ENCODE measurements around the gene AMPD3.

Gene AMPD3

DNA sequence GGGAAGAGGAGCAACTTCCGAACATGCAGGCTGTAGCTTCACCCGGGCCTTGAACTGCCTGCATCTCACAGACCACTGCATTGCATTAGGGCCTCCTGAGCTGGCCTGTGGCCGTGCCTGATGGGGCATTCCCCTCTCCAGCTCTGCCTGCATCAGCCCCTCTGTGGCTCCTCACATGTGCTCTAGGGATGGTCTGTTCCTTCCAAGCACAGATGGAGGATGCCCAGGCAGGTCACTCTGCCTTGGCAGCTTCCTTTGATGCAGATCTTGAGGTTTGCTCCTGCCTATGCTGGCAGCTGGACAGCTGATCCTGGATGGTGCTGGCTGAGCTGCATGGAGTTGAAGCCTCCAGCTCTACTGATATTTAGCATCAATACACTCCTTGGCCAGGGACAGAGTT is 28.5 kb downstream of the AMPD3 start:
- TF ChIP-seq, protein P1, sequence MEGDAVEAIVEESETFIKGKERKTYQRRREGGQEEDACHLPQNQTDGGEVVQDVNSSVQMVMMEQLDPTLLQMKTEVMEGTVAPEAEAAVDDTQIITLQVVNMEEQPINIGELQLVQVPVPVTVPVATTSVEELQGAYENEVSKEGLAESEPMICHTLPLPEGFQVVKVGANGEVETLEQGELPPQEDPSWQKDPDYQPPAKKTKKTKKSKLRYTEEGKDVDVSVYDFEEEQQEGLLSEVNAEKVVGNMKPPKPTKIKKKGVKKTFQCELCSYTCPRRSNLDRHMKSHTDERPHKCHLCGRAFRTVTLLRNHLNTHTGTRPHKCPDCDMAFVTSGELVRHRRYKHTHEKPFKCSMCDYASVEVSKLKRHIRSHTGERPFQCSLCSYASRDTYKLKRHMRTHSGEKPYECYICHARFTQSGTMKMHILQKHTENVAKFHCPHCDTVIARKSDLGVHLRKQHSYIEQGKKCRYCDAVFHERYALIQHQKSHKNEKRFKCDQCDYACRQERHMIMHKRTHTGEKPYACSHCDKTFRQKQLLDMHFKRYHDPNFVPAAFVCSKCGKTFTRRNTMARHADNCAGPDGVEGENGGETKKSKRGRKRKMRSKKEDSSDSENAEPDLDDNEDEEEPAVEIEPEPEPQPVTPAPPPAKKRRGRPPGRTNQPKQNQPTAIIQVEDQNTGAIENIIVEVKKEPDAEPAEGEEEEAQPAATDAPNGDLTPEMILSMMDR (IDR thresholded peaks at IDR 0.05; ENCODE audit: low read depth, low read length), result no peak
- no peak overlapping the region for H3K4me3 ChIP-seq (ENCODE audit: low read depth, low read length)

DNA sequence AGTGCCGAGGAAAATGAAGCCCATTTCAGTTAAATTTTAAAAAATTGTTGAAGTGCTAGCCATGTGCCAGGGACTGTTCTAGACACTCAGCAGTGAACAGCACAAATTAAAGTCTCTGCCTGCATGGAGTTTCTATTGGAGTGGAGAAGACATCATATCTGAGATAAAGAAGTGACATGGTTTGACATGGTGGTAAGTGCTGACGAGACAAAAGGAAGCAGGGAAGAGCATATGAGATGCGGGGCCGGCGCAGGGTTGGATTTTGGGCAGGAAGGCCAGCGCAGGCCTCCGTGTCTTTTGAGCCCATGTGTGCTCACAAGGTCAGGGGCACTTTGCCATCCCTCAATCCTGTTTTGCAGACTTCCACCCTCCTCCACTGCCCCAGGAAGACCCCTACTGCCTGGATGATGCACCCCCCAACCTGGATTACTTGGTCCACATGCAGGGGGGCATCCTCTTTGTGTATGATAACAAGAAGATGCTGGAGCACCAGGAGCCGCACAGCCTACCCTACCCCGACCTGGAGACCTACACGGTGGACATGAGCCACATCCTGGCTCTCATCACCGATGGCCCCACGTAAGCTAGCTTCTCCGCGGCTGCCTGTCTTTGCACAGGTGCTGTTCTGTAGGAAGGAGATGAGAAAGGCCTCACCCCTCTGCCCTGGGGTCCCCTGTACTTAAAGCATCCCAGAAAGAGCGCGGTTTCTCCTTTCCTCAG is 29.6 kb downstream of the AMPD3 start:
- no peak overlapping the region for H3K4me3 ChIP-seq (ENCODE audit: low read depth, low read length)
- TF ChIP-seq, protein P1 (IDR thresholded peaks at IDR 0.05; ENCODE audit: low read depth, low read length), result no peak

DNA sequence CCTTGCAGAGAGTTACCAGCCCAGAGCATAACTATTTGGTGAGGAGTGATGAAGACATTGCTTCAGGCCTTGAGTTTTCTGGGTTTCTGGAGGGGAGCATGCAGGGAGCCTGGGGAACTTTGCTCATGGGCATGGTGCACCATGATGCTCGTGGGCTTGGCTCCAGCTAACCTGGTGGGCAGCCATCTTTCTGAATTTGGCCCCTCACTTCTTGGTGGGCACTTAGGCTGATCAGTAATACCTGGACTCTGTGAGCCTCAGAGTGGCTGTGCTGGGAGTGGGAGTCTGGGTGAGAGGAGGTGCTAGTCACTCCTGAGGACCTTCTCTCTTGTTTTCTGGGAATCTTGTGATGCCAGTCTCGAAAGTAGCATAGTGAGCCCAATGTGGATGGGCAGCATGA is 30.6 kb downstream of the AMPD3 start:
- TF ChIP-seq, protein P1 (IDR thresholded peaks at IDR 0.05; ENCODE audit: low read depth, low read length), result no peak
- H3K4me3 ChIP-seq (ENCODE audit: low read depth, low read length), result no peak overlapping the region

DNA sequence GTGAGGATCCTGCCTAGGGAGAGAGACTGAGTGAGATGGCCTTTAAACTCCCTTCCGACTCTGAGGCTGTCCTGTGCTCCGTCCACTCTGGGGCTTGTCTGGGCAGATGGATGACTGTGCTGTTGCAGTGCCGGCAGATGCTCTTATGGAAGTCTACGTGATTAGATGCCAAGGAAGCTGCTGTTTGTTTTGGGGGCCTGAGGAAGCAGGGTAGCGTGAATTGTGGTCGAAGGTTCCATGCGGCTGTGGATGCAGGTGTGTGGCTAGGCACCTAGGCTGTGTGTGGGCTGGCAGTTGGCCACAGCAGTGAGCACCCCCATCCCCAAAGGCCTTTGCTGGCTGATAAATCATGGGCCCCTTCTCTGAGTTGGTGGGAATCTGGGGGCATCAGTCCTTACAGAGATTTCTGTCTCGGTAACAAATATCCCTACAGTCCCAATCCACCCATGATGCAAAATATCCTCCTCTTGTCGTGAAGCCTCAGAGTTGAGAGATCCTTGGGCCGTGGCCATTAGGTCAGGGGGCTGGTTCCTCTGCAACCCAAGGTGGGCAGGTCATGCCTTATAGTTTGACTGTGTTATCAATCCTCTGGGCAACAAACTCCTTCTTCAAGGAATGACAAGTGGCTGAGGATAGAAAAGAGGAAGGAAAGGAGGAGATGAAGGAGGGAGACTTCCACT is 31.2 kb downstream of the AMPD3 start:
- no peak overlapping the region for H3K4me3 ChIP-seq (ENCODE audit: low read depth, low read length)
- TF ChIP-seq, protein P1 (IDR thresholded peaks at IDR 0.05; ENCODE audit: low read depth, low read length), result no peak

DNA sequence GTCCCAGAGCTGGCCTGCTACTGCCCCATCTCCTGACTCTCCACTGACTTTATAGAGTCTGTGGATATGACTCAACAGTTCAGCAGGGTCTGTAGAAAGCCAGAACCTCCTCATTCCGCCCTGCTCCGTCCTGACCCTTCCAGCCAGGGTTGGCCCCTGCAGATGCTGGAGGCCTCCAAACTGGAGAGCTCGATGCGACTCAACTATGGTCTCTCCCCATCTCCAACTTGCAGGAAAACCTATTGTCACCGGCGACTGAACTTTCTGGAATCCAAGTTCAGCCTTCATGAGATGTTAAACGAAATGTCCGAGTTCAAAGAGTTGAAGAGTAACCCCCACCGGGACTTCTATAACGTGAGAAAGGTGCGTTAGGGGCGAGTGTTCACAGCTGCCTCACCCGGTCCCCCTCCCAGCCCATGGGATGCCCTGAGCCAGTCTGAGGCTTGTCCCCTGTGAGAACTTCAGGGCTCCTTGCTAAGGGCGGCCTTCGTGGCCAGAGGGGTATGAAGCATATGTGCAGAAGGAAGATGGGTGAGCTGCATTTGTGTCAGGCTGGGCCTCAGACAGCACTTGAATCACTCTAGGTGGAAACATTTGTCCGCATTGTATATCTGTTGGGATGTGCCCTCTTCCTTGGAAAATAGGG is 32.1 kb downstream of the AMPD3 start:
- TF ChIP-seq, protein P1 (IDR thresholded peaks at IDR 0.05; ENCODE audit: low read depth, low read length), result no peak
- no peak overlapping the region for H3K4me3 ChIP-seq (ENCODE audit: low read depth, low read length)

DNA sequence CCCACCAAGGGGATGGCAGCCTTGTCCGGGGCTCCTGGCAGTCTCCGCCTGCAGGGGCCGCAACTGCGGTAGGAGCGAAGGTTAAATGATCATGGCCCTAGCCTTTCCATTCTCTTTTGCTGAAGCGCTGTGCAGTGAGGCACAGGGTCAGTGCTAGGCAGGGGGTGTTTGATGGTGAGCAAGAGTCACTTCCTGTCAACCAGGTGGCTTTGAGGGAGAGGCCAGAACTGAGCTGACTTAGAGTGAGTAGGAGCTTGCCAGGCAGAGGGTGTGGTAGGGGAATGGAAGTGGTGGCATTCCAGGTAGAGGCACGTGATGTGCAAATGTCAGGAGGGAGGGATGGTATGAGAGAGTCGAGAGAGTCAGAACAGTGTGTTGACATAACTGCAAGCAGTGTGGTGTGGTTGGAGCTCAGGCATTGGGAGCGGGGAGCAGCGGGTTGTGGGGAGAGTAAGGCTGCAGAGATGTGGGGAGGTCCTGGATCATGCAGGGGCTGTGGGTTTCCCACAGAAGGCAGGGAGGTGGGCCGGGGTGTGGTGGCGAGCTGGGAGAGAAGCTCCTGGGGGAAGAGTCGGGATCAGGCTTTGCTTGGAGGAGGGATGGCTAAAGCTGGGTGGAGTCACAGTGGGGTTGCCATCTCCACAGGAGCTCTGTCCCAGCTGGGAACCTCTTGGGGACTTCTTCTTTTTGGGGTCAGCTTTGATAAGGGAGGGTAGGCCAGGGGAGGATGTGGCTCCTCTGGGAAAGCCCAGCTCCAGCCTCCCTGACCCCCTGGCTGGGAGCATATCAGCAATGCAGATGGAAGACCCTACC is 33.3 kb downstream of the AMPD3 start:
- TF ChIP-seq, protein P1 (IDR thresholded peaks at IDR 0.05; ENCODE audit: low read depth, low read length), result no peak
- no peak overlapping the region for H3K4me3 ChIP-seq (ENCODE audit: low read depth, low read length)

Data from WI38 (cell line).